GM18526 (cell line): Measurements from ENCODE around the gene SART1.

Experiments
- POLR2A ChIP-seq: IDR thresholded peaks from 3 replicates; pipeline ENCODE4 v1.6.1; 2011; ENCODE audit not compliant: insufficient read length; ENCODE audit errors: extremely low read depth

Gene SART1

DNA sequence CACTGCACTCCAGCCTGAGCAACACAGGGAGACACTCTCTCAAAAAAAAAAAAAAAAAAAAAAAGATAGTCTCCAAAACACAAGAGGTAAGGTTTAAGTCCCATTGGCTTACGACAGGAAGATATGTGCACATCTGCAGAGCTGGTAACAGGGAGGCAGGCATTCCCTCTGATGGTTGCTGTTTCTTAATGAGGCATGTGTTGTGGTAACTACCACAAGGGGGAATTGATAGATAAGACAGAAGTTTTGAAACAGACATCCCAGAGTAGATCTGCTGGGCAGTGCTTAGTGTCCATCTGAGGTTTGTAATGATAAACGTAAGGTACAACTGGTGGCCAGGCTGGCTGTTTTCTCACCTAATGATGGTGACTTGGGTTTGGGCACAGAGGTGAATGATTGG lies 35.8 kb downstream of the SART1 start:
- no peak for TF ChIP-seq POLR2A

DNA sequence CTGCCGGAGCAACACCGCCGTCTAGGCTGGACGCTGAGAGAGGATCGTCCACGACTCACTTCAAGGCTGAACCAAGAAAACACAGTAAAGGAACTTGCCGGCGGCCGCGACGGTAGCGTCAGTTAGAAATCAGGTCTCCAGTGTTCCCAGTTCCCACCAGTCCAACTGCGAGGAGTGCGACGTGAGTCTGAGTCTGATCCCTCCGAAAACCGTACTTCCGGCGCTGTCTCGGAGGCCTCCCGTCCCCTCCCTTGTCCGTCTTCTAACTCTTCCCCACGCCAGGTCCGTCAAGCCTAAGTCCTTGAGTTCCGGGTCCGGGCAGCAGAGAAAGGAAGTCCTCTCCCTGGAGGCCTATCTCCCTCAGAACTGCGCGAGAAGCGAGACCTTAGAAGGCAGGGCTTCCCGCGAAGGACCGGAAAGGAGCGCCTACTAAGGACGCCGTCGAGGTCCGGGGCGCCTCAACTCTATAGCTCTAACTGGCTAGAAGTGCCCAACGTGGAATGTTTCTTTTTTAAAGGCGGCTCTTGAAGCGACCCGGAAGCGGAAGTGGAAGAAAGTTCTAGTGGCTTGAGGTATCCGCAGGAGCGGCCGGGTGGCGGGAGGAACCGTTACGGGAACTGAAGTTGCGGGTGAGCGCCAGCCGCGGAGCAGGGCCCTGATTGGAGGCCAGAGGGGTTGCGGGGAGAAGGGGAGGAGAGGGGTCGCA lies 40.6 kb downstream of the SART1 start, which contains the start of the genes BANF1 and EIF1AD:
BANF1 (plus strand) TSS at position 562 of the 706 bp plus-strand sequence. CDS start 748 bp downstream, outside the sequence.
EIF1AD (minus strand) TSS at position 216 of the 706 bp plus-strand sequence. CDS start 1,768 bp downstream, outside the sequence.
- TF ChIP-seq POLR2A, result peak; percentile 84

DNA sequence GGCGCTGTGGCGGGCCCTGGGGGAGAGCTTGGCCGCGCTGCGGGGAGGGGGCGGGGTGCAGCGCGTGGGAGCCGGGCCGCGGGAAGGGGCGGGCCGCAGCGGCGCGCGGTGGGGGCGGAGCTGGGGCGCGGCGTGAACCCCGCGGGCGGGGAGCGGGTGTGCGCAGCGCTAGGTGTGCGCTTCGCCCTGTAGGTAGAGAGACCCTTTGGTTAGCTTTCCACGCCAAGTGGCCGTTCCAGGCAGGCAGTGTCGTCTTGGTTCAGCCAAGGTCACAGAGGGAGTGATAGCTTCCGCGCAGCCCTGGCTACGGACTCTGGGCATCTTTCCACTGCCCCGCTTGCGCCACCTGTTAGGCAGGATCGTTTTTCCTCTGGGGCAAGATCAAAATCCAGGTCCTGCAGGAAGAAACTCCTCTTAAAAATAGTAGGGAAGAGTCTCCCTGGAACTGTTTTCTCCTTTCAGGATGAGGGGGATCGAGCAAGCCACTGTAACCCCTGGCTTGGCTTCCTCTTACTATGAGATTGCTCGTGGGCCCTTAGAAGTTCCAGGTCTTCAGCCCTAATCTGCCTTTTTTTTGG lies 41.2 kb downstream of the SART1 start:
- no peak for TF ChIP-seq POLR2A

DNA sequence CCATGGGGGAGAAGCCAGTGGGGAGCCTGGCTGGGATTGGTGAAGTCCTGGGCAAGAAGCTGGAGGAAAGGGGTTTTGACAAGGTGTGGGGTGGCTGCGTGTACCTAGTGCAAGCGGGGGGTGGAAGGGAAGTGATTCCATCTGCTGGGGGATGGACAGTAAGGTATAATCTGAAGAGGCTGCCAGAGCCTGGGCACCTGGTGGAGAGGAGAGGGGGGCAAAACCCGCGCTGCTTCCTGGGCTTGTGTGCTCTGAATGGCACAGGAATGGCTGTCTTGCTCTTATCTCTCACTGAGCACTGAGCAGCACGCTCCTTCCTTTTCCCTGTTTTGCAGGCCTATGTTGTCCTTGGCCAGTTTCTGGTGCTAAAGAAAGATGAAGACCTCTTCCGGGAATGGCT lies 41.8 kb downstream of the SART1 start:
- TF ChIP-seq POLR2A, result no peak

DNA sequence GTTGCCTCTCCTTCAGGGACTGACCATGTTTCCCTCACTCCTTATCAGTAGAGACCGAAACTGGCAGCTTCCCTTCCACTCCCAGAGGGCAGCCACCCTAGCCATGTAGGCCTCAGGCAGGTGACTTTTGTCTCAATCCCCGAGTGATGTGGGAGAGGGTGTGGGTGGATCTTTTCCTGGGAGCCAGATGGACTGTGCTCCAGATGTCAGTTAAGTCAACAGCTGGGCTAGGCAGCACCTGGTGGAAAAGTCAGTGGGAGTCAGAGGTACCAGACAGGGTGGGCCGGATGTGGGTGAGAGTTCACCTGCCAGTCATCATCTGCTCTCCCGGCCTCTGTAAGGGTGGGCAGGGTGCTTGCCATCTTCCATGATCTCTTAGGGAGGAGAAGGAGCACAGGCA lies 42.7 kb downstream of the SART1 start:
- no peak for TF ChIP-seq POLR2A

DNA sequence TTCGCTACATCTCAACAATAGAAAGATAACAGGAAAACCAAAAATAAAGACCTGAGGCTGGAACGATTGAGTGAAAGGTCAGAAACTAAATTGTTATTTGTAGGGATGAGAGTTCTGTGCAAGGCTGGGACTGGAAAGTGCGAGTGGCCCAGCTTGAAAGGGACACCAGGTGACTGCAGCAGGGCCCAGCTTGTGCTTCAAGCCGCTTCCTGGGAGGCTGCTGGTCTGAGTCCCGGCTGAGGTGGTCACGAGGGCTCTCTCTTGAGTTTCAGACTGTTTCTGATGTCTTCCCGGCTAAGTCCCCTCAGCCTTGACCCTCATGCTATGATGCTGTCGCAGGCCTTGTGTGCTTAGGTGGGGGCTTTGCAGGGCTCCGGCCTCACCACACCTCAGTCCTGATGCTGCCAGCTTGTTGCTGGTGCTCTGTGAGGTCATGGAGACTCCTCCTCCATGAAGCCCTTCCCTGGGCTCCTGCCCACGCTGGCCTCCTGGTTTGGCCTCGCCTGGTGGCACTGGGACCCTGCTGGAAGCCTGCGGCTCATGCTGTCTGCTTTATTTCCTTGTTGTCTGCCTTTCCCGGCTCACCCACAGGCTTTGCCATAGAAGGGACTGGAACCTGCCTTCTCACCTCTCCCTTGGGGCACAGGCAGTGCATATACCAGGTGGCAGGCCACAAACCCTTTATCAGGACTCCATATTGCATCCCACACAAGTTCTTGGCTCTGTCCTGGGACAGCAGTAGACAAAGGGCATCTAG lies 44.8 kb downstream of the SART1 start:
- no peak for TF ChIP-seq POLR2A

DNA sequence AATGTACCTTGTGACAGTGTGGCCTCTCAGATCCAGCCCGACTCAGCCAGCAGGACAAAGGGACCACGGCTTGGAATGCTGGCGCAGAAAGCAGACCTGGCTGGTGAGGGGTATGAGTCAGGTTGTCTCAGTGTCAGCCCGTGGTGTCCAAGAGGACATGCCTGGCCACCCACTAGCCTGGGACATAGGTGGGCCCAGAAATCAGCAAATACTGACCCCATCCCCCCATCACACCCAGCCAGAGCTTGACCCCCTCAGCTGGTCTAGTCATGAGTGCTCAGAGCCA lies 45.3 kb downstream of the SART1 start:
- TF ChIP-seq POLR2A, result no peak

DNA sequence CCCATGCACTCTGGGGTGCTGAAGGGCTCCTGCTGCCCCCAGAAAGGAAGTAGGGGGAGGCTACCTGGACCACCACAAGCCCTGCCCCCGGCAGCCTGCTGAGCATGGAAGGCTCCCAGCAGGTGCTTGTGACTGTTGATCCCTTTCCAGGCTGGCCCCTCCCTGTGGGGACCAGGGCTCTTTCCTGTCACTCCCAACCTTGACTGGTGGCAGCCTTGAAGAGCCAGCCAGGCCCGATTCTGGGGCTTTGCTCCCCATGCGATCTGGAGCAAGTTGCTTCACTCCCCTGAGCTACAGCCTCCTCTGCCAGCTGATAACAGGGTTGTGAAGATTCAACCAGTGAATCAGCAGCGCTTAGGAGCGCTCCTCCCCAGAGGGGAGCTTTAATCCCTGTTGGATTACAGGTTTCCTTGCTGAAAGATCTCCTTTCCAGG lies 45.7 kb downstream of the SART1 start:
- no peak for TF ChIP-seq POLR2A

DNA sequence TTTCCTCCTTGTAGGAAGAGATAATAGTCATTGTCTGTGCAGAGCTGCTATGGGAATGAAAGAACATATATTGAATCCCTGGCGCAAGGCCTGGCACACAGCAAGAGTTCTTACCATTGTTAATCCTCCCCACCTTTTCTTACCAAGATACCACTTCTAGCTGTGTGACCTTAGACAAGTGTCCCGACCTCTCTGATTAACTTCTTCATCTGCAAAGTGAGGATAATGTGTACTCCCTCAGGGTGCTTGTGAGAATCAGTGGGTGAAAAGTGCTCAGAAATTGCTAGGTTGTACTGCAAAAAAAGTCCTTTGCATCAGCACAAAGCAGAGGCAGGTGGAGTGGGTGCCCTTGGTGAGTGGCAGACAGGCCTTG lies 46.5 kb downstream of the SART1 start:
- no peak for TF ChIP-seq POLR2A

DNA sequence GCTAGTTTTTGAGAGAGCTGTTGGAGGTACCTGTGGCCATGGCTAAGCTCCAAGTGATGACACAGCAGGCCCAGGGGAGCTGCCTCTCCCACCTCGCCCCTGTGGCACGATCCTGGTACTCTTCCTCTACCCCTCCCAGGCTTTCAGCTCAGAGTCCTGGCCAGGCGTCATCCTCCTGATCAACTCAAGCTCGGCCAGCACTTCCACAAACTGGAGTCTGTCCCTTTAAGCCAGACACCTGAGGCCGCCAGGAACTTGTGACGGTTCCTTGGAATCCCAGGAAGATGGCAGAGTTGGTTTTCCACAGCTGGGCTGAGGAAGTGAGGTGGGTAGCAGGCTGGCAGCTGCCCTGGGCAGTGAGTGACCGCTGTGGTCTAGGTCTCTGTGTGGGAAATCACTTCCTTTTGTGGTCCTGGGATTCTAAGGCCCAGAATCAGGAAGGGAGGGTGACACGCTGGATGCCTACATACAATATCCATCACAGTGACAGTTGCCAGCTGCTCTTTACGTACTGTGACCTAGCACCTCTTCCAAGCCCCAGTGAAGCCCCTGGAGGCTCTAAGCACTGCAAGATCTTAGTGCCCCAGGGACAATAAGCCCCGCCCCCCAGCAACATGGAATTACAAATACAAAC lies 47.1 kb downstream of the SART1 start:
- no peak for TF ChIP-seq POLR2A

DNA sequence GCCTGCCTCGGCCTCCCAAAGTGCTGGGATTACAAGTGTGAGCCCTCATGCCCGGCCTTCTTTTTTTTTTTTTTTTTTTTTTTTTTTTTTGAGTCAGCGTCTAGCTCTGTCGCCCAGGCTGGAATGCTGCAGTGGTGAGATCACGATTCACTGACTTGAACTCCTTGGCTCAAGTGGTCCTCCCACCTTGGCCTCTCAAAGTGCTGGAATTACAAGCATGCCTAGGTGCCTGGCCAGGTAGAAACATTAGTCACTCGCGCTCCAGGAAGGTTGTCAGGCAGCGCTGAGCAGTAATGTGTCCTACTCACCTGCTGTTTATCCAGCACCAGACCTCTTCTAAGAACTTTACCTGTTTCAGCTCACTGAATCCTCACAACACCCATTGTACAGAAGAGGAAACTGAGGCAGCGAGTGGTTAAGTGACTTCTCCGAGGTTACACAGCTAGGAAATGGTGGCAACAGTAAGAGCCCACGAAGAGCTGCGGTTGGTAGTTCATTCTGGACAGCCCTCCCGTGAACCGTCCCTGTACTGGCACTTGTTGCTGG lies 49.8 kb downstream of the SART1 start:
- no peak for TF ChIP-seq POLR2A

DNA sequence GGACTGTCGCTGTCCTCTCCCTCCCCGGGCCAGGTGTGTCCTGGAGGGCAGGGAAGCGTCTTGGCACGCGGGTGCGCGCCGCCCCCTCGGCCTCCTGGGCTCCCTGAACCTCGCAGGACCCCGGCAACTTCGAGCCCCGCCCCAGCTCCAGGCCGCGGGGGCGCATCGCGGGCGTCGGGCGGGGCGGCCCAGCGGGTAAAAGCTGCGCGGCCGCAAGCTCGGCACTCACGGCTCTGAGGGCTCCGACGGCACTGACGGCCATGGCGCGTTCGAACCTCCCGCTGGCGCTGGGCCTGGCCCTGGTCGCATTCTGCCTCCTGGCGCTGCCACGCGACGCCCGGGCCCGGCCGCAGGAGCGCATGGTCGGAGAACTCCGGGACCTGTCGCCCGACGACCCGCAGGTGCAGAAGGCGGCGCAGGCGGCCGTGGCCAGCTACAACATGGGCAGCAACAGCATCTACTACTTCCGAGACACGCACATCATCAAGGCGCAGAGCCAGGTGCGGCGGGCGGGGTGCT lies 50.3 kb downstream of the SART1 start, which contains the start of gene CST6:
CST6 (plus strand) TSS at position 224 of the 519 bp plus-strand sequence; CDS start at position 261, 37 bp downstream.
- no peak for TF ChIP-seq POLR2A

DNA sequence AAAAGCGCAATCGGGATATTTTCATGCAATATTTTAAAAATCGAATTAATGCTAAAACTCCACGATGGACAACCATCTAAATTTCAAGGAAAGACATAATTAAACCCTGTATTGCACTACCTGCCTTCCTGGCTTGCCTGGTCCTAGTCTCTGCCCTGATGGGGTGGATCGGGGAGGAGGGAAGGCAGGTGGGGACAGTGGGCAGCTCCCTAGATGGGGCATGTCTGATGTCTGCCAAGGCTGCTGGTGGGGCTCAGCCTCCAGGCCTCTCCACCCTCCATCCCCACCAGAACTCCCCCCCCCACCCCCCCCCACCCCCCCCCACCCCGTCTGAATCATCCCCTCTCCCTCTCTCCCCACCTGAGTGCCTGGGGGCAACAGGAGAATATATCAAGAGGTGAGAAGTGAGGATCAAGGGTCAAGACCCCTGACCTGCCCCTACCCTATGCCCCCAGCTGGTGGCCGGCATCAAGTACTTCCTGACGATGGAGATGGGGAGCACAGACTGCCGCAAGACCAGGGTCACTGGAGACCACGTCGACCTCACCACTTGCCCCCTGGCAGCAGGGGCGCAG lies 50.9 kb downstream of the SART1 start:
- TF ChIP-seq POLR2A, result no peak

DNA sequence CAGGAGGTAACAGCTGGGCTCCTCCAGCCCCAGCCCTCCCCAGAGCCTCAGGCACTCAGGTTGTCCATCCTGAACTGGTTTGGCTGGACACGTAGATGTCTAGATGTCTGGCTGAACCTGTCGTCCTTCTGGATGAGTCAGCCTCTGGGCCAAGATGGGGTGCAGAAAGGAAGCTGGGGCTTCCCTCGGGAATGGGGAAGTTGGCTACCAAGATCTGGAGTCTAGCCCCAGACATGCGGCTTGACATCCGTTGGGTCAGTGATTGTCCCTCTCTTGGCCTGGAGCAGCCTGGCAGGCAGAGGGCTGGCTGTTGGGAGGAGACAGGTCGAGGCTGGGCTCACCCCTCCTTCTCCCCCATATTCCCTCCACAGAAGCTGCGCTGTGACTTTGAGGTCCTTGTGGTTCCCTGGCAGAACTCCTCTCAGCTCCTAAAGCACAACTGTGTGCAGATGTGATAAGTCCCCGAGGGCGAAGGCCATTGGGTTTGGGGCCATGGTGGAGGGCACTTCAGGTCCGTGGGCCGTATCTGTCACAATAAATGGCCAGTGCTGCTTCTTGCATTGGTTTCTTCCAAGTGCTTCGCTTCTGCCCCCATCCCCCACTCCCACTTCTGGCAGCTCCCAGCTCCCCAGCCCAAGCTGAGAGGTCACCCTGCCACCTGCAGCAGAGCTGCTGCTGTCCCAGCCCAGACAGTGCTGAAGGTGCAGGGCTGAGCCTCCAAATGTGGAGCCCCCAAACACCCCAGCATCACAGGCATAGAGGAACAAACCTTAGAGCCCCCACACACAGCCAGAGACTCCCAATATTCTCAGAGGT lies 51.6 kb downstream of the SART1 start:
- no peak for TF ChIP-seq POLR2A
